Superior temporal gyrus (tissue), 1 donor: Measurements from ENCODE around the gene CFAP92.

ENCODE experiments used
- DNase-seq: peaks from one replicate; pipeline ENCODE4 v3.0.0-alpha.2; 2016; ENCODE audit errors: extremely low spot score

The CFAP92 gene

DNA sequence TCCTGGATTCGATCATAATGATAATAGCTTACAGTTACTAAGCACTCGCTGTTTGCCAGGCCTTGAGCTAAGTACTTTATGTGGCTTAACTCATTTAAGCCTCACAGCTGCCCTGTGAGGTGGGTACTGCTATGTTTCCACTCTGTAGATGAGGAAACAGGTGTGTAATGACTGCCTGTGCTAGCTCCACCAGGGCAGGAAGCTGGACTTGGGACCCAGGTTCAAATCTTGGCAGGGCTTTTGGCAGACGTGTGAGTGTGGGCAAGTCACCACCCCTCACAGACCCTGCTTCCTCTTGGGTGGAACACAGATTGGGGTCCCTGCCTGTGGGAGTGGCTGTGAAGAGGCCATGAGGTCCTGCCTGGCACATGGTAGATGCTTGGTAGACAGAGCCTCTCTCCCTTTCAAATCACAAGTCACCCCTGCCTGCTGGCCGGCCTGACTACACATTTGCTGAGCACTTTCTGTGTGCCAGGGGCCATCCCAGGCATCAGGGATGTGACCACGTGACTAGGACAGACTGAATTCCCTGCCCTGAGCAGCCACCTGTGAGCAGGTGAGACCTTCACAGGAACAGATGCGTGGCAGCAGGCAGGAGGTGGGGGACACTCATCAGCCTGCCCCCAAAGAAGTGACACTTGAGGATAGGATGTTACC, 10.9 kb upstream of the CFAP92 start:
- DNase-seq = no peak

GRCh38 chr3:129003578-129004112, 9.8 kb upstream of the CFAP92 start:
- no peak for DNase-seq

DNA sequence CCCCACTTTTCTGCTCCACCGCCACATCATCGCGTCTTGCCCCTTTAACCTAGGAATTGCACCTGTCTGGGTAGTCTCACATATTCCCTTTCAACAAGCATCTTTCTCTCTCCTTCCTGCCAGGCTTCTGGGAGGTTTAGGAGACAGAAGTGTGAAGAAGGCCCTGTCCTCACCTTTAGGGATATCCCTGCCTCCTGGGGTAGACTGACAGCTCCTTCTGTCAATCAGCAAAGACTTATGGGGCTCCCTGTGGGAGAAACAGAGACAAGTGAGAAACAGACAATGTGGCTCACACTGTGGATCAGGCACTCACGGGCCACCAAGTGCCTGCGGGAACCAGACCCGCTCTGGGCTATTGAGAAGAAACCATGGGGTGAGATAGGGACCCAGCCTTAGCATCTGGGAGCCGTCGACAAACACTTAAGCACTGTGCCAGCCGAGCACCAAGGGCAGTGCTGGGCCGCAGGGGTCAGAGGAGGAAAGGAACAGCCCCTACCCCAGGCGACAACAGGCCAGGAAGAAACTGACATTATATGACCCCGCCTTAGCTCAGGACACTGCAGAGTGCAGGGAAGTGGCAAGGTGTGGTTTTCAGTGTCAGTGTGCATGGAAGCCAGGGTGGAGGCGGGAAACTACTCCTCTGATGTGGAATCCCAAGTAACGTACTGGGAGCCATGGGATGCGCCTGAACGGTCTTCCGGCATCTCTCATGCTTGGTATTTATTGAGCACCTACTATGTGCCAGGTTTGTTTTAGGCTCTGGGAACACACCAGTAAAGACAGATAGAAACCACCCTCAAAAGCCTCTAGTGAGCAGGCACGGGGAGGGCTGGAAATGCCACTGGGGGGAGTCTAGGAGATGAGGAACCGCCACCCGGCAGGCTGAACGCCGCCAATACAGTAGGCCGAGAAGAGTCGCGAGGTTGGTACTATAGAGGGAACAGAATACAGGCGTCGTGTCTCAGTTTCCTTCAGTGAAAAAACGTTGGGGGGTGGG, 9.0 kb upstream of the CFAP92 start:
- DNase-seq = no peak

GRCh38 chr3:129001806-129002572, 8.1 kb upstream of the CFAP92 start:
- no peak for DNase-seq

DNA sequence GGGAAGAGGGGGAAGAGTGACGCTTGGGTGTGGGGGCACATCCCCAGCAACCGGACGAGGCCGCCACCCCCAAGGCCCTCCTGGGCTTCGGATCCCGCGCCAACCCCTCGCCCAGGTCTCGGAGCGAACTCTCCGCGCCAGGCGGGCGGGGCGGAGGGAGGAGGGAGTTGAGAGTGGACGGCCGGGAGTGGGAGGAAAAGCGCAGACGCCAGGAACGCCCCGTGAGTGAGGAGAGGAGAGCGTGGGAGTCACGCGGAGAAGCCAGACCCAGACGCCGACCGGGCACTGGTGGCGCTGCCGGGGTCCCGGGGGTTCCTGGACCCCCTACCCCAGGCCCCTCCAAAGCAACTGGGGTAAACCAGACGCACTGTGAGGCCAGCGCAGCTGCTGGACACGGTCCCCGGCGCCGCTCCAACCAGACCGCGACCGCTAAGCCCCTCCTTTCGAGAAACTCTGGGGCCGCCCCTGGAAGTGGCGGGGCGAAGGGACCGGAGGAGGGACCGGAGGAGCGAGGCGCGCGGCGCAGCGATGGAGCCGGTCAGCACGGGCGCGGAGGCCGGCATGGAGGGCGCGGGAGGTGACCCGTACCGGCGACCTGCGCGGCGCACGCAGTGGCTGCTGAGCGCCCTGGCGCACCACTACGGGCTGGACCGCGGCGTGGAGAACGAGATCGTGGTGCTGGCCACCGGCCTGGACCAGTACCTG, 7.4 kb upstream of the CFAP92 start, which contains the start of gene EFCC1:
EFCC1 (plus strand) TSS at position 204 of the 705 bp plus-strand sequence; CDS start at position 529, 325 bp downstream.
- no peak for DNase-seq

DNA sequence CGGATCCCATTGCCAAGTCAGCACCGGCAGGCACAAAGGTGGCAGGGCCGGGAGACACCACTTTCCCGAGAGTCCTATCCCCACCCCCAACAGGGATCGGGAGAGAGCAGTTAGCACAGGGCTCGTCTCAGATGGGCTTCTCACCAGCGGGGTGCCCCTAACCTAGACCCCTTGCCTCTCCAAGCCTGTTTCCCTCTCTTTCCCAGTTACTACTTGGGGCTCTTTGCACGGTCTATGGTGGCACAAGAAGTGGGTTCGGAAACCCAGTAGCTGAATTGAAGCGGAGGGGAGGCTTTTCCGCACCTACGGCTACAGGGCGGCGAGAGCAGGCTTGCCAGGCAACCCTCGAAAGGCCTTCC, 6.8 kb upstream of the CFAP92 start:
- no peak for DNase-seq

- no peak for DNase-seq
These were observed 5.2 kb upstream of the CFAP92 start for GRCh38 chr3:128999102-128999501.

DNA sequence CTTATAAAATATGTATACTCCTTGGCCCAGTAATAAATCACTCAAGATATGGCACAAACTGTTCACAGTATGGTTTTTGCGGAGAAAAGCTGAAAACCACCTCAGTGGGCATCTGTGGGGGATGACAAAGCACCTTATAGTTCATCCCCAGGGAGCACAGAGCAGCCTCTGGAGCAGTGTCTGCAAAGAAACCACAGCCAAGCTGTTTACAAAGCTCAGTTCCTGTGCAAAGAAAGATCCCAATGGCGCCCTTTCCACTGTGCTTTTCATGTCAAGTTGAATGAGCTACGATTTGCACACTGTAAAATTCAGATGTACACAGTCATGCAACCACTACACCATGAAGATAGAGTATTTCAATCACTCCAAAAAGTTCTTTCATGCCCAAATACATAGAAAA, 4.7 kb upstream of the CFAP92 start:
- no peak for DNase-seq

DNA sequence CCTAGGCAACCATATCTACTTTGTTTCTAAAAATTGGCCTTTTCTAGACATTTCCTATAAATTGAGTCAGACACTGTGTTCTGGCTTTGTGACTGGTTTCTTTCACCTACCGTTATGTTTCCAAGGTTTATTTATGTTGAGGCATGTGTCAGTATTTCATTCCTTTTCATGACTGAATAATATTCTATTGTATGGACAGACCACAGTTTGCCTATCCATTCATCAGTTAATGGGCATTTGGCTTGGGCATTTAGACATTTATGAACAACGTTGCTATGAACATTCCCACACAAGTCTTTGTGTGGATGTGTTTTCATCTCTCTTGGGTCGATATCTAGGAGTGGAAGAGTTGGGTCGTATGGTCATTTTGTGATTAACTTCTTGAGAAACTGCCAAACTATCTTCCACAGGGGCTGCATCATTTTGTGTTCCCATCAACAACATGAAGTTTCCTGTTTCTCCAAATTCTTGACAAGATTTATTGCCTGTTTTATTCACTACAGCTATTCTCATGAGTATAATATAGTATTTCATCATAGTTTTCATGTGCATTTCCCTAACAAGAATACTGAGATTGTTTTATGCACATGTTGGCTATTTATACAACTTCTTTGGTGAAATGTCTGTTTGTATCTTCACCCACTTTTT, 3.7 kb upstream of the CFAP92 start:
- DNase-seq = no peak

DNA sequence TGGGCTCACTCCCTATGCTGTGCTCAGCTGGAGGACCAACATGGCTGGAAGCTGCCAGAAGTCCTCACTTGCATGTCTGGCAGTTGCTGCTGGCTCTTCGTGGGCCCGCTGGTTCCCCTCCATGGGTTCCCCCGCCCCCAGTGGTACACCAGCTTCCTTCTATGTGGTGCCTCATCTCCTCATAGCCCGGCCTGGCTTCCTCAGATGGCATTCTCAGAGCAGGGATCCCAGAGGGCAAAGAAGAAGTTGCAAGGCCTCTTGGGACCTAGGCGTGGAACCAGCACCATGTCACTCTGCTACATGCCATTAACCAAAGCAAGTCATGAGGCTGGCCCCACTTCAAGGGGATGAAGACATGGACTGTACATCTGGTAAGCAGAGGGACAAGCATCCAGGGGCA, 2.9 kb upstream of the CFAP92 start:
- DNase-seq = no peak

- DNase-seq = no peak
These were observed 2.3 kb upstream of the CFAP92 start for GRCh38 chr3:128996200-128996599.

DNA sequence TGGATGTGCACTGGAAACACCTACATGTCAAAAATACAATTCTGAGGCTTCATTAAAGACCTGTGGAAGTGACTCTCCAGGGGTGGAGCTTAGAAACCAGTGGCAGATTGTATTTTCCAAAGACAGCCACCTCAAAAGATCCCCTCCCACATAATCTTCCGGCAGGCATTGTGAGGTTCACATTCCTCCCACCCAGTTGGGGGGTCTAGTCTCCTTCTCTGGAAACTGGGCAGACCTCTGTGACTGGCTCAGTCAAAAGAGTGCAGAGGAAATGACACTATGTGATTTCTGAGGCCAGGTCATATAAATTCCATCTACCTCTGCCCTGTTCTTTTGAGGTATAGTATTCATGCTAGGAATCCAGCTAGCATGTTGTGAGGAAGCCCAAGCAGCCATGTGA, 1.9 kb upstream of the CFAP92 start:
- DNase-seq = no peak

DNA sequence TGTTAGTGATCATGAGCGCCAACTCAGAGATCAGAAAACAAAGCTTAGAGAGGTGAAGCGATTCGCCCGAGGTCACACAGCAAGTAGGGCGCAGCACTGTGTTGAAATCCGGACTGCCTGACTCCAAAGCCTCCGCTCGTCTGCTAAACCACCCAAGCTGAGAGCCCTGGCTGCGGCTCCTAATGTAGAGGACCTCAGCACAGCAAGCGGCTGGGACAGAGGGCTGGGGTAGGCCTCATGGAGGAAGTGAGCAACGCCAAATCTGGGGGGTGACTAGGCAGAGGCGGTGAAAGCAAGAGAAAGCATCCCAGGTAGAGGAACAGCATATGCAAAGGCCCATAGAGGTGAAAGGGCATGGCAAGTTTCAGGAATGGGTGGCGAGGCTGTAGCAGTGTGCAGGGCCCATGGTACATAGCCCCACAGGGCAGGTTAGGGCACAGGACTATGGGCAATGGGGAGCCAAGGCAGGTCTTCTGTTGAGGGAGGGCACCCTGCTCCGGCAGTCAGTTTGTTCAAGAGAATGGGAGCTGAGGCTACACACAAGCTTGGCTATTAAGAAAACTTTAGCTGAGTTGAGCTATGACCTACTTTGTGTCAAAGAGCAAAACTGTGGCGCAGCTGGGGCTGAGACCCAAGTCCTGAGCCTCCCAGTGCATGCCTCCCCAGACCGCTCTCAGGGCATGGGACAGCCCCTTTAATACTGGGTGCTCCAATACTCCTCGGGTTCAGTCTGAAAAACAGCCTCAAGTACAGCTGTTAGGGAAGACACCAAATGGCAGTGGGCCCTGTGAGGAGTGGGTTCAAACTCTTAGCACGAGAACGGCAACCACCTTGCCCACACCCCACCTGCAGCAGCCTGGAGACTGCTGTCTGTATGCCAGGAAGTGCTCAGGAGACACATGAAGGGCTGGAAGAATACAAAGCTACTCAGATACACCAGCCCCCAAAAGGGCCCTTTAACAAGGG, 988 bp upstream of the CFAP92 start:
- DNase-seq = no peak

- no peak for DNase-seq
These were observed 267 bp upstream of the CFAP92 start for GRCh38 chr3:128994173-128994512.

DNA sequence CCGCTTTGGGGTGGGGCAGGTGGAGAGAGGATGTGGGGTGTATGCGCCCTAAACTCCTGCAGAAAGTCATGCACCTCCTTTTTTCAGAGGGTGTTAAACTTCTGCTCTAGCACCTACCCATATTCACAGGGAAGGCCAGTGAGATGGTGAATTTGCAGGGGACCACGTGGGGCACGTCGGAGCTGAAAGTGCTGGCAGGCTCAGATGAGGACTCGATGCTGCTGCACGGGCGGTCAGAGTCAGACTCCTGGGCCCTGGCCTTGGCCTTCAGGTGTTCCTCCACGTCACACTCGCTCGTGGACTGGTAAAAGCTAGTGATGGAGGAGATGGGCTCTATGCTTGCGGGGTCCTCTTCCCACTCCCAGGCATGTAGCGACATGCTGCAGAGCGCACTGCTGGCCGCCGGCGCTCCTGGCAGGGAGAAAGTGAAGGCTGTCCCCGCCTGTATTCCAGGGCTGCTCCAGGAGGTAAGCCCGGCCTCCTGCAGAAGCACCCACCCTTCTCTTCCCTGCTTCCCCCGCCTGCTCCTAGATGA, 883 bp downstream of the CFAP92 start:
- no peak for DNase-seq

GRCh38 chr3:128991355-128991895, 2.5 kb downstream of the CFAP92 start:
- DNase-seq = no peak

GRCh38 chr3:128988286-128988685, 5.6 kb downstream of the CFAP92 start:
- no peak for DNase-seq

DNA sequence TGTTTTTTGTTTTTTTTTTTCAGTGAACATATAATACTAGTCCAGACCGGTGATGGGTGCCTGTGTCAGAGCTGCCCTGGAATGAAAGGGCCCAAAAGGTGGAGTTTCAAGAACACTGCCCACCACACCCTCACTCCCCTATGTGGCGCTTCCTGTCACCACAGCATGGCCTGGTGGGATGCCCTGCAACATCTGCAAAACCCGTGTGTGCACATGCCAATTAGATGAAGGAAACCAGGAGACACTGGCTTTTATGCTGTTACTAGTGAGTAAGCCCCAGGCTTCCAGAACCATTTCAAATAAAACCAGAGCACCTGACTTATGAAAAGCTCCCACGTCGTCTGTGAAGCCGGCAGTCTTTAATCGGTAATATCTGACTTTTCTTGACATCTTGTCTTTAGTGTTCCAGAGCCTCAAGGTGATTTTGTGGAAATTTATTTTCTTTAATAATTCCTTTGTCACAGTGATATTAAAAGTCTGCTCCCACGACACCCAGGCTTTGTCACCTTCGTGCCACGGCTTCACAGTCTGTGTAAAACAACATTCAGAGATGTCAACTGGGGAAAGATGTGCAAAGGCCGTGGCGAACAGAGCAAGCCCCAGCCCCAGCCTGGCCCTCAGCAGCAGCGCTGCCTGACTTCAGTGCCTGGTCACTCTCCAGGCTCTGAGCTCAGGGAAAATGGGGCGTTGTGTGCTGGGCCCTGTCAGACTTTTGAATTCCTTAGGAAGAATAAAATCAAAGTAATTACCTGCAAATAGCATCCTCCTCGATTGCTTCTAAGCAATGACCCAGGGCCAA, 6.4 kb downstream of the CFAP92 start:
- no peak for DNase-seq
